GM19463 (cell line): ENCODE measurements around the gene MARCHF5.
"Not testable (repeated sequence)": the region's sequence is repeated elsewhere in the genome, so short reads cannot be mapped to it uniquely, and the experiment has no call there.

Experiments used
- ATAC-seq: cut with Tn5 transposase; IDR thresholded peaks from one replicate; pipeline ENCODE4 v1.9.1; 2021; ENCODE audit warnings: mild to moderate bottlenecking, moderate library complexity; ENCODE audit not compliant: unreplicated experiment

MARCHF5 gene

DNA sequence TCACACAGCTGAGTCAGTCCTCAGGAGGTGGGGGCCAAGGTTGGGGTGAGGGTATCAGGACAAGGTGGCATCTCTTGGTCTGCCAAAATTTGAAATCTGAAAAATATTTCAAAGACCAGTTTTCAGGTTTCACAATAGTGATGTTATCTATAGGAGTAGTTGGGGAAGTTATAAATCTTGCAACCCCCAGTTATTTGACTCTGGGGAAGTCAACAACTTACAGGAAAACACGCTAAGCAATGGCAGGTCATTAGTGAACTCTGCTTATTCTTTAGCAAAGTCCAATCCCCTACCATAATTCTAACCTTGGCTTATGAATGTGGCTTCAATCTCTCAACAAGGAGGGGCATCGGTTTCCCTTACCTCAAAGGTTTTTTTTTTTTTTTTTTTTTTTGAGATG is 94.9 kb downstream of the MARCHF5 start:
- ATAC-seq = no peak

DNA sequence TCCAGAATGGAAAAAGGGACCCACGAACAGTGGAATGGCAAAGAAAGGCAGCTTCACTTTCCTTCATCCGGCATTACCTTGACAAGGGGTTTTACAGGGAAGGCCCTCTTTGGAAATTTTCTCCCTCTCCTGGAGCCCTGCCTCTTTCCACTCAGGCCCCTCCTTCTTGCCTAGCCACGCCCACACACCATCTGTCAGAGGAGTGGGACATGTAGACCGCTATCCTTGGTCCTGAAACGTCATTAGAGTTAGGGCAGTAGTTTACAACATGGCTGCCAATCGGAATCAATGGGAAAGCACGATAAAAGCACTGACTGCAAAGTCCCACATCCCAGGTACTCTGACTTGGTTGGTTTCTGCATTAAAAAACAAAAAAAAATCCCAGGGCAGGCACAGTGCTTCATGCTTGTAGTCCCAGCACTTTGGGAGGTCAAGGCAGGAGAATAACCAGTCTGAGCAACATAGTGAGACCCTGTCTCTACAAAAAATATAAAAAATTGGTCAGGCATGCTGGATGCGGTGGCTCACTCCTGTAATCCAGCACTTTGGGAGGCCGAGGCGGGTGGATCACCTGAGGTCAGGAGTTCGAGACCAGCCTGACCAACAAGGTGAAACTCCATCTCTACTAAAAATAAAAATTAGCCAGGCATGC is 96.4 kb downstream of the MARCHF5 start:
- ATAC-seq = no peak

DNA sequence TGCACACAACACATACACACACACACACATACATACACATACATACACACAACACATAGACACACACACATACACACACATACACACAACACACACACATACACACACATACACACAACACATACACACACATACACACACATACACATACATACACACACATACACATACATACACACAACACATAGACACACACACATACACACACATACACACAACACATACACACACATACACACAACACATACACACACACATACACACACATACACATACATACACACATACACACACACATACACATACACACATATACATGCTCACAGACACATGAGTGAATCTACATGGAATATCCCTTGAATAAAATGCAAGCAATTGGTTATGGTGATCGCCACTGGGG is 102.2 kb downstream of the MARCHF5 start:
- not testable (repeated sequence) for ATAC-seq

DNA sequence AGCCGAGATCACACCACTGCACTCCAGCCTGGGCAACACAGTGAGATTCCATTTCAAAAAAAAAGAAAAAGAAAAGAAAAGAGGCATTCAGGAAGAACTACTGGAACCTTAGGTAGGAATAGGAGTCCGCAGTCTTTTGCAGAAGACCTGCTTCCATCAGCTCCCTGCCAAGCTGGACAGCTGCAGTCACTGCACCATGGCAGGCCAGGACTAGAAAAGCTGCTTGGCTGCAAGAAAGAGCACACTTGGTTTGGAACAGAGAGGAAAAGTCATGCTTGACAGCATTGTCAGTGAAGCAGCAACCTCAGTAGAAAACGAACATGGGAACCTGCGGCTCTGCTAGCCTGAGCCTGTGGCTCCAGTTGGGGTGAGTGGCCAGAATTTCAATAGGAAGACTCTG is 104.3 kb downstream of the MARCHF5 start:
- no peak for ATAC-seq

DNA sequence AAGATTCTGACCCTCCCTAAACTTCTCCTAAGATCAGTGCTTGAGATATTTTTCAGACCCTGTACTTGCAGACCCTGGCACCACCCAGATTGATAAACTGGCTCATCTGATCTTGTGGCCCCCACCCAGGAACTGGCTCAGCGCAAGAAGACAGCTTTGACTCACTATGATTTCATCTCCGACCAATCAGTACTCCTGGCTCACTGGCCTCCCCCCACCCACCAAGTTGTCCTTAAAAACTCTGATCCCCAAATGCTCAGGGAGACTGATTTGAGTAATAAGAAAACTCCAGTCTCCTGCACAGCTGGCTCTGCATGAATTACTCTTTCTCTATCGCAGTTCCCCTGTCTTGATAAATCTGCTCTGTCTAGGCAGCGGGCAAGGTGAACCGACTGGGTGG is 111.3 kb downstream of the MARCHF5 start:
- ATAC-seq = not testable (repeated sequence)
